SU-DHL-6 (cell line): ENCODE measurements around the gene TMEM129.

Experiments used
- H2AFZ ChIP-seq: fragments of 200-600 bp; sonication (generic); 2 replicates; pipeline ENCODE4 v1.6.1; 2014; ENCODE audit warnings: low read depth, mild to moderate bottlenecking, moderate library complexity, mixed read lengths, antibody characterized with exemption, low read length; ENCODE audit not compliant: severe bottlenecking
- H3F3A ChIP-seq: fragments of 200-600 bp; shearing (Covaris generic); 2 replicates; pipeline ENCODE4 v1.6.0; 2016; ENCODE audit warnings: antibody characterized with exemption, mild to moderate bottlenecking; ENCODE audit not compliant: insufficient read depth
- H3K27ac ChIP-seq: fragments of 200-600 bp; sonication (generic); 2 replicates; pipeline ENCODE4 v1.5.1; 2016; ENCODE audit warnings: low read depth, mild to moderate bottlenecking, low read length, moderate library complexity, mixed read lengths
- H3K27me3 ChIP-seq: fragments of 200-600 bp; sonication (generic), shearing (Covaris generic); 2 replicates; pipeline ENCODE4 v1.6.0; 2014; ENCODE audit warnings: mild to moderate bottlenecking, low read length
- H3K36me3 ChIP-seq: fragments of 200-600 bp; sonication (generic); 2 replicates; pipeline ENCODE4 v1.6.1; 2014; ENCODE audit warnings: mild to moderate bottlenecking, low read length, mixed read lengths
- H3K4me2 ChIP-seq: fragments of 300-600, 200-600 bp; shearing (Covaris generic), sonication (generic); 2 replicates; pipeline ENCODE4 v1.6.0; 2014; ENCODE audit warnings: low read length, low read depth, mild to moderate bottlenecking; ENCODE audit not compliant: poor library complexity, severe bottlenecking
- H3K4me3 ChIP-seq: fragments of 200-600 bp; sonication (generic); 2 replicates; pipeline ENCODE4 v1.5.1; 2014; ENCODE audit warnings: antibody characterized with exemption, low read length, mild to moderate bottlenecking, mixed read lengths; ENCODE audit not compliant: insufficient read depth, poor library complexity, severe bottlenecking
- H3K79me2 ChIP-seq: fragments of 200-600 bp; sonication (generic); 2 replicates; pipeline ENCODE4 v1.6.1; 2014; ENCODE audit warnings: mild to moderate bottlenecking, low read length, moderate library complexity; ENCODE audit not compliant: insufficient read depth
- H3K9ac ChIP-seq: fragments of 200-600 bp; sonication (generic); 2 replicates; pipeline ENCODE4 v1.7.0; 2014; ENCODE audit warnings: mild to moderate bottlenecking, low read length
- H3K9me2 ChIP-seq: fragments of 200-600 bp; sonication (generic); replicated peaks from 2 replicates; pipeline ENCODE4 v1.6.1; 2014; ENCODE audit warnings: low read length; ENCODE audit not compliant: insufficient read depth
- H3K9me3 ChIP-seq: fragments of 200-600 bp; sonication (generic); 2 replicates; pipeline ENCODE4 v1.6.1; 2014; ENCODE audit warnings: low read length, mixed read lengths; ENCODE audit not compliant: insufficient read depth
- H4K20me1 ChIP-seq: fragments of 200-600 bp; sonication (generic); 2 replicates; pipeline ENCODE4 v1.6.1; 2014; ENCODE audit warnings: low read depth, mild to moderate bottlenecking, antibody characterized with exemption, low read length, moderate library complexity, mixed read lengths
- EZH2phosphoT487 ChIP-seq: fragments of 200-600 bp; sonication (generic), shearing (Covaris generic); conservative IDR thresholded peaks from 2 replicates; pipeline ENCODE4 v1.6.1; 2018; ENCODE audit warnings: mild to moderate bottlenecking, antibody characterized with exemption, low read length, moderate library complexity, mixed read lengths
- TF ChIP-seq, protein P1 (sequence below): fragments of 200-600 bp; sonication (generic); IDR thresholded peaks from one replicate; pipeline ENCODE4 v1.5.1; 2017; ENCODE audit warnings: antibody characterized with exemption, mild to moderate bottlenecking, low read length, moderate library complexity; ENCODE audit not compliant: insufficient read depth, poor library complexity, severe bottlenecking

Gene TMEM129

DNA sequence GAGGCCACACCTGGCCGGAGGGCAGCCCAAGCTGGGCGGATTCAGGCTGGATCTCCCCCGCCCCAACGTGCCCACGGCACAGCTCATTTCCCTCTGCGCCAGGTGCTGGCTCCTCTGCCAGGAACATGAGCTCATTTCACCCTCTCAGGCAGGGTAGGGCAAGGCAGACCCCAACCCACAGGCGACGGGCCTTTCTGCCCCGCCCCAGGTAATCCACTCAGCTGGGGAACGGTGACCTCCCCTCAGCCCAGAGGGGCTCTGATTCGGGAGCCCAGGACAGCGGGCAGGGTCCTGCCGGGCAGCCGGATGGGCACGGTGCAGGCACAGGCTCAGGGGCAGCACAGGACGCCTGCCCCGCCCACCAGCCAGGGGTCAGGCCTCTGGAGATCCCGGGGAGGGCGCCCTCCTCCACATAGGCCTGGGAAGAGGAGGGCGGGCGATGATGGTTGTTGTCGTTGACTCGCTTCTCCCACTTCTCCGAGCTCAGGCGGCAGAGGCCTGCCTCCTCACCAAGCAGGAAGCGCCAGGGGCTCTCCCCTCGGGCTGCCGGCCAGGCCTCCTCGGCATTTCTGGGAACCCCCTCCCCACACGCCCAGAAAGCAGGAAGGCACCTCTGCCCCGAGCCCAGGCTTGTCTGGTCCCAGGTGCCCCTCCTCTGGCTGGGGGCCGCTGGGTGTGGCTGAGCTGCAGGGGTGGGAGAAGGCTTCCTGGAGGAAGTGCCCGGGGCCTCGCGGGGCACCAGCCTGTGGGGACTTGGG is 31.3 kb upstream of the TMEM129 start:
- no peak overlapping the region for H3K4me2 ChIP-seq
- no peaks in the 10 kb centered on the region for H3K27me3 ChIP-seq
- H3K9me3 ChIP-seq = no peaks in the 10 kb centered on the region
- no peak overlapping the region for H3K9ac ChIP-seq
- no peak overlapping the region for H3K27ac ChIP-seq
- no peak overlapping the region for H3K4me3 ChIP-seq
- no peak overlapping the region for H2AFZ ChIP-seq
- H3K36me3 ChIP-seq = no peaks in the 10 kb centered on the region
- no peaks in the 10 kb centered on the region for H3K9me2 ChIP-seq
- no peaks in the 10 kb centered on the region for H4K20me1 ChIP-seq
- no peak for TF ChIP-seq EZH2phosphoT487
- TF ChIP-seq, protein P1, sequence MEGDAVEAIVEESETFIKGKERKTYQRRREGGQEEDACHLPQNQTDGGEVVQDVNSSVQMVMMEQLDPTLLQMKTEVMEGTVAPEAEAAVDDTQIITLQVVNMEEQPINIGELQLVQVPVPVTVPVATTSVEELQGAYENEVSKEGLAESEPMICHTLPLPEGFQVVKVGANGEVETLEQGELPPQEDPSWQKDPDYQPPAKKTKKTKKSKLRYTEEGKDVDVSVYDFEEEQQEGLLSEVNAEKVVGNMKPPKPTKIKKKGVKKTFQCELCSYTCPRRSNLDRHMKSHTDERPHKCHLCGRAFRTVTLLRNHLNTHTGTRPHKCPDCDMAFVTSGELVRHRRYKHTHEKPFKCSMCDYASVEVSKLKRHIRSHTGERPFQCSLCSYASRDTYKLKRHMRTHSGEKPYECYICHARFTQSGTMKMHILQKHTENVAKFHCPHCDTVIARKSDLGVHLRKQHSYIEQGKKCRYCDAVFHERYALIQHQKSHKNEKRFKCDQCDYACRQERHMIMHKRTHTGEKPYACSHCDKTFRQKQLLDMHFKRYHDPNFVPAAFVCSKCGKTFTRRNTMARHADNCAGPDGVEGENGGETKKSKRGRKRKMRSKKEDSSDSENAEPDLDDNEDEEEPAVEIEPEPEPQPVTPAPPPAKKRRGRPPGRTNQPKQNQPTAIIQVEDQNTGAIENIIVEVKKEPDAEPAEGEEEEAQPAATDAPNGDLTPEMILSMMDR = no peak
- H3F3A ChIP-seq = no peaks in the 10 kb centered on the region
- H3K79me2 ChIP-seq = no peaks in the 10 kb centered on the region

DNA sequence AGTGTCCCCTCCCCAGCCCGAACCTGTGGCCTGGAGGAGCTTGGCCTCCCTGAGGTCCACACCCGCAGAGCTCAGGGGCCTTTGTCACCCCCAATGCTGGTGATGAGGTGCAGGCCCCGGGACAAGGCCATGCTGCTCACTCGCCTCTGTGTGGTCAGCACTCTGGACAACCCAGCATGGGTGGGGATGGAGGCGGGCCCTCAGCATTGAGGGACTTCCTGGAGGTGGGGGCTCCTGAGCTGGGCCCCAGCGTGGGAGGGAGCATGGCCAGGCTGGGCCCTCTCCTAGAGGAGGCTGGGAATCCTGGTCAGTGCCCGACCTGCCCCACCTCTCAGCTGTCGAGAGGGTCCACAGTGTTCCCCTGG is 30.8 kb upstream of the TMEM129 start:
- TF ChIP-seq, protein P1 = no peak
- Histone ChIP-seq H3K9me2 (no peaks in the 10 kb centered on the region), H3K9me3 (no peaks in the 10 kb centered on the region), H3K79me2 (no peaks in the 10 kb centered on the region), H4K20me1 (no peaks in the 10 kb centered on the region), H3K27me3 (no peaks in the 10 kb centered on the region), H3K9ac (no peak overlapping the region), H3K27ac (no peak overlapping the region), H3K4me2 (no peak overlapping the region), H2AFZ (no peak overlapping the region), H3K4me3 (no peak overlapping the region), H3F3A (no peaks in the 10 kb centered on the region), H3K36me3 (no peaks in the 10 kb centered on the region)

DNA sequence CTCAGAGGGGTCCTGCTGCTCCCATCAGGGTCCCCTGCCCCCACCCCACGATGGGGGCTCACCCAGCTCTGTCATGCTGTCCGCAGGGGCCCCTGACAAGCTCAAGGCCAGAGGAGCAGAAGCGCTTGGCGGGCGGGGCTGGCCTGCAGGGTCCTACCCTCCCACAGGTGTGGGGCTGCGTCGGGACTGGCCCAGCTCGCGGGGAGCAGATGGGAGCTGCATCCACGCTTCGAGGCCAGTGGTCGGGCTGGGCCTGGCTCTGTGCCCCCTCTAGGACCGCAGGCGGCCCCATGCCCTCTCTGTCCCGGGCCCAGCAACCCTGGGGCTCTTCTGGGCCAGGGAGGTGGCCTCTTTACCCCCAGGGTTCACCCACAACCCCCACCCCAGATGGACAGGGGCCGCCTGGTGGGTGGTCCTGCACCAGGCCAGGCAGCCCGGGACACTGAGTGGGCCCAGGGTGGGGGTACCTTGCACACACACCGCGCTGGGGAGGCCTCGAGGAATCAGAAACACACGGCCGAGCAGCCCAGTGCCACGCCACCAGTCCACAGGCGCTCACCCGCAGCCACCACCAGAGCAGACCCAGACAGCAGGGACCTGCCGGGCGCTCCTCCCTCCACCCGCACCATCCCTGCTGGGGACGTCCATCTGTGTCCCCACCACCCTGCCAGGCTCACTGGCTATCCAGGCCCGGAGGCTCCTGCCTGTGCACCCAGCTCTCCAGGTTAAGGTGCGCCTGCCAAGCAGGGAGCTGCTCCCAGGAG is 30.2 kb upstream of the TMEM129 start:
- Histone ChIP-seq H3K27ac (no peak overlapping the region), H3K9ac (no peak overlapping the region), H3K4me2 (no peak overlapping the region), H4K20me1 (no peaks in the 10 kb centered on the region), H2AFZ (no peak overlapping the region), H3K36me3 (no peaks in the 10 kb centered on the region), H3K9me2 (no peaks in the 10 kb centered on the region), H3K4me3 (no peak overlapping the region), H3K79me2 (no peaks in the 10 kb centered on the region), H3K27me3 (no peaks in the 10 kb centered on the region), H3K9me3 (no peaks in the 10 kb centered on the region), H3F3A (no peaks in the 10 kb centered on the region)
- no peak for TF ChIP-seq EZH2phosphoT487
